ENCODE results near the gene DTNBP1.

DNA sequence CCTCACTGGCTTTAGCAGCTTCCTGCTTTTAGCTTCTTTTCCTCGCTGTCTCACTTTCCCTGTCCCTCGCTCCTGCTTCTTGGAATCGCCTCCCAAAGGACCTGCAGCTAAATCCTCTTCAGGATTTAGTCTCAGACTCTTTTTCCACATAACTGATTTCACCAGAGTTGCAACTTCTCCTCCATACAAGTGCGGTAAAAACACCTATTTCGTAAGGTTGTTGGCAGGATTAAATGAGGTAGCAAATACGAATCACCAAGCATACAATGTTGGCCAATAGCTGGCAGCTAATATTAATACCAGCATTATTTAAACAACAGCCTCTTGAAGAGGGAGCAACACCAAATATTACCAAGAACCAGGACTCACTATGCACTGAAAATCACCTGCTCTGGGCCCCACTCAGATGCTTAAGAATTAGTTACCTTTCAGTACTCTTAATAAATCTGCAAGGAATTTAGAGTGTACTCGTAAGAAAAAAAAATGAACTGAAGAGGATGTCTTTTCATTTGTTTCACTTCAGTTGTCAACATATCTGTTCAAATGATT is 123.0 kb downstream of the DTNBP1 start:
- TF ChIP-seq, protein P1, sequence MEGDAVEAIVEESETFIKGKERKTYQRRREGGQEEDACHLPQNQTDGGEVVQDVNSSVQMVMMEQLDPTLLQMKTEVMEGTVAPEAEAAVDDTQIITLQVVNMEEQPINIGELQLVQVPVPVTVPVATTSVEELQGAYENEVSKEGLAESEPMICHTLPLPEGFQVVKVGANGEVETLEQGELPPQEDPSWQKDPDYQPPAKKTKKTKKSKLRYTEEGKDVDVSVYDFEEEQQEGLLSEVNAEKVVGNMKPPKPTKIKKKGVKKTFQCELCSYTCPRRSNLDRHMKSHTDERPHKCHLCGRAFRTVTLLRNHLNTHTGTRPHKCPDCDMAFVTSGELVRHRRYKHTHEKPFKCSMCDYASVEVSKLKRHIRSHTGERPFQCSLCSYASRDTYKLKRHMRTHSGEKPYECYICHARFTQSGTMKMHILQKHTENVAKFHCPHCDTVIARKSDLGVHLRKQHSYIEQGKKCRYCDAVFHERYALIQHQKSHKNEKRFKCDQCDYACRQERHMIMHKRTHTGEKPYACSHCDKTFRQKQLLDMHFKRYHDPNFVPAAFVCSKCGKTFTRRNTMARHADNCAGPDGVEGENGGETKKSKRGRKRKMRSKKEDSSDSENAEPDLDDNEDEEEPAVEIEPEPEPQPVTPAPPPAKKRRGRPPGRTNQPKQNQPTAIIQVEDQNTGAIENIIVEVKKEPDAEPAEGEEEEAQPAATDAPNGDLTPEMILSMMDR (IDR thresholded peaks at IDR 0.05; ENCODE audit: extremely low read depth in 1 of 2, insufficient read depth in 1 of 2, low read depth in 1 of 2, low read length in 2 of 2): no peak
- TF ChIP-seq EZH2 (IDR thresholded peaks at IDR 0.05; ENCODE audit: borderline replicate concordance, low read depth, low read length, severe bottlenecking) (no peak), POLR2A (IDR thresholded peaks at IDR 0.05; ENCODE audit: low read depth, low read length) (no peak), JUN (IDR thresholded peaks at IDR 0.05; ENCODE audit: borderline replicate concordance, insufficient read depth, insufficient read length, low read depth) (no peak), FOS (IDR thresholded peaks at IDR 0.05; ENCODE audit: borderline replicate concordance, insufficient read depth, low read length) (no peak), POLR2AphosphoS5 (IDR thresholded peaks at IDR 0.05; ENCODE audit: insufficient read depth, low read depth, low read length) (no peak), GATA2 (IDR thresholded peaks at IDR 0.05; ENCODE audit: insufficient read depth, insufficient read length, low read depth, low read length) (no peak)
- TF ChIP-seq, protein P2, sequence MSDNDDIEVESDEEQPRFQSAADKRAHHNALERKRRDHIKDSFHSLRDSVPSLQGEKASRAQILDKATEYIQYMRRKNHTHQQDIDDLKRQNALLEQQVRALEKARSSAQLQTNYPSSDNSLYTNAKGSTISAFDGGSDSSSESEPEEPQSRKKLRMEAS (IDR thresholded peaks at IDR 0.05; ENCODE audit: insufficient read depth, insufficient read length): no peak
